Activated CD8-positive, alpha-beta T cell treated with anti-CD3 and anti-CD28 coated beads for 36 hours (primary cell): ENCODE data around the gene FCRL6. TPM values are rescaled to one million over a fixed set of nuclear protein-coding genes. Genes with fewer than 3 reads are reported as not detected.

Source experiments
- ATAC-seq: fragments of 200-7000 bp; cut with Tn5 transposase; one replicate; pipeline ENCODE4 v1.10.0; 2021; ENCODE audit warnings: mild to moderate bottlenecking, moderate library complexity
- CTCF ChIA-PET: fragments of 350-600 bp; sonication (Branson Sonifier 250); formaldehyde crosslinking; loops from one replicate; lab custom pipeline; 2021; ENCODE audit warnings: antibody characterized with exemption; lab: Charles Lee
- POLR2A ChIA-PET: fragments of 350-600 bp; sonication (Branson Sonifier 250); formaldehyde crosslinking; loops from one replicate; lab custom pipeline; 2021; ENCODE audit warnings: antibody characterized with exemption; lab: Charles Lee
- DNase-seq: peaks from one replicate; pipeline ENCODE4 v3.0.0-alpha.2; 2020
- H3K27ac Mint-ChIP-seq: one replicate; pipeline ENCODE4 v1.8.0; 2021; ENCODE audit warnings: mild to moderate bottlenecking, mixed read lengths
- H3K27me3 Mint-ChIP-seq: one replicate; pipeline ENCODE4 v1.8.0; 2021; ENCODE audit warnings: mixed read lengths
- H3K36me3 Mint-ChIP-seq: one replicate; pipeline ENCODE4 v1.8.0; 2021; ENCODE audit warnings: low read depth, mixed read lengths
- H3K4me1 Mint-ChIP-seq: one replicate; pipeline ENCODE4 v1.8.0; 2021; ENCODE audit warnings: low read depth, mixed read lengths
- H3K4me3 Mint-ChIP-seq: one replicate; pipeline ENCODE4 v1.8.0; 2021; ENCODE audit warnings: mild to moderate bottlenecking, moderate library complexity, mixed read lengths
- H3K9me3 Mint-ChIP-seq: one replicate; pipeline ENCODE4 v1.8.0; 2021; ENCODE audit warnings: mixed read lengths
- intact Hi-C: fragments of 100-400 bp; cut with micrococcal nuclease; formaldehyde crosslinking; loops from one replicate; pipeline ENCODE4 v1.10.0; 2022
- total RNA-seq, 2 experiments: library from RNA; stranded (reverse); gene quantifications; one replicate each; pipeline ENCODE4 v1.2.3, GENCODE V29; 2021
- TF ChIP-seq, protein P1 (sequence below): fragments of 200-600 bp; IDR thresholded peaks from one replicate; pipeline ENCODE4 v1.8.0; 2022; ENCODE audit warnings: antibody characterized with exemption, mild to moderate bottlenecking

The FCRL6 gene
- total RNA-seq, 2 experiments from 2014 or later = 0.20 TPM; not detected in 1

DNA sequence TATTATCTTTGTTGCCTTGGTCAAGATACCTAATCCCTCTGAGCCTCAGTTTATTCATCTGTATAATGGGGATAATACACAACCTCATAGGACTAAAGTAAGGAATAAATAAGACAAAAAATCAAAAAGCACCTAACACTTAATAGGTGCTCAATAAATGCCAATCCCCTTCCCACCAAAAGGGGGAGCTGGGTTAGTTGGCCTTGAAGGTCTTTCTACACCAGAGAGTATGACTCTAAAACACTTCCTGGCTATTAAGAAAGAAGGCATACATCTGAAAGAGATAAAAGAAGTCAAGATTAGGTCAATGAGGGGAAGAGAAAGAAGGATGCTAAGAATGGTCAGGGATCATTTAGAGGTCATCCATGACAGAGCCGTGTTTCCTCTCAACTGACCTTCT, 49.2 kb downstream of the FCRL6 start:
- ChIA-PET CTCF (interaction anchor here (0.9 to 7.9 kb wide), 10 partner anchors 12 to 165 kb away, joined by 3 to 57 read pairs (median 4); partner anchors contain the start of gene FCRL6), POLR2A (interaction anchor here (1.2 to 1.4 kb wide), 3 partner anchors 10 to 74 kb away, joined by 3 to 4 read pairs (median 3); partner anchors contain the start of gene TAGLN2)
- Mint-ChIP-seq H3K4me1 (peaks cover 25% of the 10 kb centered on the region), H3K9me3 (no peaks in the 10 kb centered on the region), H3K4me3 (no peak overlapping the region), H3K36me3 (no peaks in the 10 kb centered on the region), H3K27ac (no peak overlapping the region), H3K27me3 (no peaks in the 10 kb centered on the region)
- intact Hi-C loops = no loop called here
- ATAC-seq (no peak), DNase-seq (no peak)
- TF ChIP-seq, protein P1, sequence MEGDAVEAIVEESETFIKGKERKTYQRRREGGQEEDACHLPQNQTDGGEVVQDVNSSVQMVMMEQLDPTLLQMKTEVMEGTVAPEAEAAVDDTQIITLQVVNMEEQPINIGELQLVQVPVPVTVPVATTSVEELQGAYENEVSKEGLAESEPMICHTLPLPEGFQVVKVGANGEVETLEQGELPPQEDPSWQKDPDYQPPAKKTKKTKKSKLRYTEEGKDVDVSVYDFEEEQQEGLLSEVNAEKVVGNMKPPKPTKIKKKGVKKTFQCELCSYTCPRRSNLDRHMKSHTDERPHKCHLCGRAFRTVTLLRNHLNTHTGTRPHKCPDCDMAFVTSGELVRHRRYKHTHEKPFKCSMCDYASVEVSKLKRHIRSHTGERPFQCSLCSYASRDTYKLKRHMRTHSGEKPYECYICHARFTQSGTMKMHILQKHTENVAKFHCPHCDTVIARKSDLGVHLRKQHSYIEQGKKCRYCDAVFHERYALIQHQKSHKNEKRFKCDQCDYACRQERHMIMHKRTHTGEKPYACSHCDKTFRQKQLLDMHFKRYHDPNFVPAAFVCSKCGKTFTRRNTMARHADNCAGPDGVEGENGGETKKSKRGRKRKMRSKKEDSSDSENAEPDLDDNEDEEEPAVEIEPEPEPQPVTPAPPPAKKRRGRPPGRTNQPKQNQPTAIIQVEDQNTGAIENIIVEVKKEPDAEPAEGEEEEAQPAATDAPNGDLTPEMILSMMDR = no peak

DNA sequence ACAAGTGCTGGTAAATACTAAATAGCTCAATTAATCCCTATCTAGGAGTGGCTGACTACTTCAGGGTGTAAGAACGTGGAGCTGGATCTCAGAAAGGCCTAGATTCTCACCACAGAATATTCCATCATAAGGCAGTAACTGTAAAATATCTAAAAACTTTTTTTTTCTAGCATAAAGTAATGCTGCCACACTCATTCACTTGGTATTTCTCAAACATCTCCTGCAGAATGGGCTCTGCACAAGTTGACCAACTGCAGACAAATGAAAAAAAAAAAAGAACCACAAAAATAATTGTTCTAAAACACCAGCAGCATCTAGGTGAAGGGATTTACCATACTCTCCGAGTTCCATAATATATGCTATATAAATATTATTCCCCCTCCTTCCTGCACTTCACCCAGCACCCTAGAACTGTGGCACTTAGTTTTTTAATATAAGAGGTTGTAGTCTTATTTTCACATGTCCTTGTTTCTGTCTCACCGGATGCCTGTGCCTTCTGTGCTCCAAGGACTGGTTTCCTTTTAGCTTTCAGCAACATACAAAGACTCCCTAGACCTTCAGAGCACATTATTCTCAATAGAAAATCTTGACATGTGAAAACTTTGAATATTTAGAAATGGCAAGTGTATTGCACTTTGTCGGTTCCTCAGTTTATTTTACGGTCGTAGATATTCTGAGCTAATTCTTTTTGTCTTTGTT, 51.4 kb downstream of the FCRL6 start:
- DNase-seq (peak; percentile 11), ATAC-seq (no peak)
- H3K9me3 Mint-ChIP-seq = no peaks in the 10 kb centered on the region
- ChIA-PET CTCF (interaction anchor here (0.8 to 7.9 kb wide), 6 partner anchors 10 to 52 kb away, joined by 3 to 57 read pairs (median 6); partner anchors contain the start of gene FCRL6), POLR2A (interaction anchor here (0.9 to 1.0 kb wide), 3 partner anchors 13 to 68 kb away, joined by 3 read pairs; no protein-coding TSS in a partner anchor)
- peak overlapping the region; percentile 58 for H3K27ac Mint-ChIP-seq
- peaks cover 23% of the 10 kb centered on the region for H3K4me1 Mint-ChIP-seq
- TF ChIP-seq, protein P1 = no peak
- no peaks in the 10 kb centered on the region for H3K36me3 Mint-ChIP-seq
- peak overlapping the region; percentile 77 for H3K4me3 Mint-ChIP-seq
- no peaks in the 10 kb centered on the region for H3K27me3 Mint-ChIP-seq
- intact Hi-C loops = no loop called here

DNA sequence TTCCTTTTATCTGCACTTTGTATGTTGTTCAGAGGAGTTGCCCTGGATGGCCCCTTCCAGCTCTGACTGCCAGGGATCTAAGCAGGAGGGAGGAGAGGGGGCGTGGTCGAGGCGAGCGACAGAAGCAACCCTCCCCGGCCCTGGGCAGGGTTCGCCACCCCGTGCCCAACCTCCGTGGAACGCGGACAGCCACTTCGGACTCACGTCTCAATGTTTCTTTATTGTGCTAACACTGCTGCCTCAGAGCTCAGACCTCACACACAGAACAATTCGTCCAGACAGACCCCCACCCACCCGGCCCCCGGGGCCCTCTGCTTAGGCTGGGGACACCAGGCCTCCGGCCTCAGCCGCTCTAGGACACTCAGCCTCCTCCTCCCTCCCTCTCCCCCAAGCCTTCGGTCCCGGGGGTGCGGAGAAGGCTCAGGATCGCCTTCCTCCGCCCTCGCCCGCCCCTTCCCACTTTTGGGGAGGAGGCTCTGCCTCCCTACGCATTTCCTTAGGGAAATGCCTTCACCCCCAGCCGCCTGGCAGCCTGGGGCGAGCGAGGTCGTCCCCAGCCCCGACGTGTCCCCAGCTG, 52.0 kb downstream of the FCRL6 start:
- Mint-ChIP-seq H3K9me3 (no peaks in the 10 kb centered on the region), H3K27ac (peak overlapping the region; percentile 58), H3K4me1 (peaks cover 23% of the 10 kb centered on the region), H3K36me3 (no peaks in the 10 kb centered on the region), H3K27me3 (no peaks in the 10 kb centered on the region), H3K4me3 (peak overlapping the region; percentile 77)
- ChIA-PET POLR2A (interaction anchor here (0.9 to 1.0 kb wide), 3 partner anchors 14 to 67 kb away, joined by 3 read pairs; no protein-coding TSS in a partner anchor), CTCF (interaction anchor here (0.8 to 7.9 kb wide), 6 partner anchors 10 to 53 kb away, joined by 3 to 57 read pairs (median 6); partner anchors contain the start of gene FCRL6)
- TF ChIP-seq, protein P1 = no peak
- DNase-seq (peak; percentile 38), ATAC-seq (peak; percentile 11)
- intact Hi-C loops = no loop called here

DNA sequence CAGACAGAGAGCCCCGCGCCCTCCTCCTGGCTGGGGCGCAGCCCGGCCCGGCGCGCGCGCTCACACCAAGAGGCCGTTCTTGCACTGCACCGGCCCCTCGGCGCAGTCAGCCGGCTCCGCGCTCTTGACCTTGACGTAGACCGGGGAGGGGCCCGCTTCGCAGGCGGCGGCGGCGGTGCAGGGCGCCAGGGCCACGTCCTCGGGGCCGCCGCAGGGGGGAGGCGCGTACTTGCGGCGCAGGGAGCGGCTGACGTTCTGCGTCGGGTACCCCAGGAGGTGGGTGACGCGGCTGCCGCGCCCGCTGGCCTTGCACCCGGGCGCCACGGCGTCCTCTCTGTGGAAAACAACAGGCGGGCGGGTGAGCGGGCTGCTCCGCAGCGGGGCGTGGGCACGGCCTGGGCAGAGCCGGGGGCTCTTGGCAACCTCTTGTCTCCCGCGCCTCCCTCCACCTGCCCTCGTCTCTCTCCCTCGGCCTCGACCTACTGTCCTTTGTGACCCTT, 52.6 kb downstream of the FCRL6 start:
- POLR2A ChIA-PET = interaction anchor here (0.7 to 1.0 kb wide), 4 partner anchors 14 to 53 kb away, joined by 3 read pairs; no protein-coding TSS in a partner anchor
- Mint-ChIP-seq H3K9me3 (no peaks in the 10 kb centered on the region), H3K36me3 (no peaks in the 10 kb centered on the region), H3K27ac (peak overlapping the region; percentile 80), H3K4me1 (peaks cover 23% of the 10 kb centered on the region), H3K4me3 (peak overlapping the region; percentile 77), H3K27me3 (no peaks in the 10 kb centered on the region)
- peak; percentile 95 for ATAC-seq
- CTCF ChIA-PET = interaction anchor here (0.6 to 7.9 kb wide), 5 partner anchors 13 to 53 kb away, joined by 3 to 57 read pairs (median 6); partner anchors contain the start of gene FCRL6
- peak; percentile 83 for DNase-seq
- intact Hi-C loops = no loop called here
- TF ChIP-seq, protein P1 = peak; percentile 11
